OCI-LY1 (cell line): Measurements from ENCODE around the gene PCSK7.

Experiments
- CTCF ChIP-seq: fragments of 200-600 bp; sonication (generic), shearing (Covaris generic); IDR thresholded peaks from 2 replicates; pipeline ENCODE4 v1.5.1; 2017; ENCODE audit warnings: mild to moderate bottlenecking, antibody characterized with exemption, low read length, moderate library complexity, mixed read lengths
- EZH2 ChIP-seq: fragments of 200-600 bp; sonication (generic), shearing (Covaris generic); IDR thresholded peaks from 2 replicates; pipeline ENCODE4 v1.8.0; 2017; ENCODE audit warnings: borderline replicate concordance, mixed run types, mild to moderate bottlenecking, antibody characterized with exemption, low read length, moderate library complexity, mixed read lengths

- no peak for TF ChIP-seq EZH2
- no peak for TF ChIP-seq CTCF
Observed at GRCh38 chr11:117154468-117154867, 77.4 kb downstream of the PCSK7 start.
